ENCODE measurements around the gene PHLDA3. TPM values are rescaled to one million over a fixed set of nuclear protein-coding genes. Genes with fewer than 3 reads are reported as not detected.
"Not testable (repeated sequence)": the region's sequence is repeated elsewhere in the genome, so short reads cannot be mapped to it uniquely, and the experiment has no call there.

PHLDA3 gene
- polyA plus RNA-seq, 1 donor from 2014 or later = 0.64 TPM

DNA sequence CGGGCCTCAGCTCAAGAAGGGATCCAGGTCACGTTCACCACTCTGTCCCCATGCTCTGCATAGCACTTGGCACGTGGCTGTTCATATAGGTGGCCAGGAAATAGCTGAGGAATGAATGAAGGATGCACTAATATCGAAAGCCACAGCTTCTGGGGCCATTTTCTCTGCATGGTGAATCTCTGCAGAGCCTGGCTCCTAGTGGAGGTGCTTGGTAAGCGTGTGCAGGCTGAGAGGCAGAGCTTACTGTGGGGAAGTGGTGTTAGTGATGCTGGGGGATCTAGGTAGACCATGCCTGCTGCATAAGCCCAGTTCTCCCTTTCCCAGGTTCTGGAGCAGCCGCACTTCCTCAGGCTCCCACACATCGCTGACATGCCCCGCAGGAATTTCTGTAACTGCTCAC is 29.6 kb upstream of the PHLDA3 start:
- H3K4me3 Mint-ChIP-seq = no peak overlapping the region
- peaks cover 4% of the 10 kb centered on the region for H3K36me3 Mint-ChIP-seq
- H3K9me3 Mint-ChIP-seq = no peaks in the 10 kb centered on the region
- H3K4me1 Mint-ChIP-seq = peaks cover 0 to 6% (median 3%) of the 10 kb centered on the region in 3 donors
- H3K27me3 Mint-ChIP-seq = no peaks in the 10 kb centered on the region
- H3K27ac Mint-ChIP-seq = no peak overlapping the region

DNA sequence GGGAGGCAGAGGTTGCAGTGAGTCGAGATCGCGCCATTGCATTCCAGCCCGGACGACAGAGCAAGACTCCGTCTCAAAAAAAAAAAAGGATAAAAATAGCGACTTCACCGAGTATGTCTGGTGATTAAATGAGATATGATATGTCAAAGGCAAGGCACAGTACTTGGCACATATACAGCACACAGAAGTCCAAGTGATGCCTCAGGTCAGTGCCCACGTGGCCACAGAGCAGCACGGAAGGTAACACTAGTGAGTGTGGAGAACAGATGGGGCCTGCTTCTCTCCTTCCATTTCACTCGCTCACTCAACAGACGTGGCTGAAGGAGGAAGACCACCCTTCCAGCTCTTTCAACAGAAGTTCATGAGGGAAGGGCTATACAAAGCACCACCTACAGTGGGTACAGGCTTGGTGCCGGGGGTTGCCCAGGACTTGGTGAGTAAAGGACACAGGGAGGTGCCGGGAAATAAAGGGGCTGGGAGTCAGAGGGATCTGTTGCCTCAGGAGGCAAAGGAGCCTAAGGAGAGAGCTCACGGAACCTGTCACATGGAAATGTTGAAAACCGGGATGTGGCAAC is 29.0 kb upstream of the PHLDA3 start:
- Mint-ChIP-seq H3K36me3 (peaks cover 6% of the 10 kb centered on the region), H3K4me3 (no peak overlapping the region), H3K4me1 (peaks cover 0 to 1% (median 0%) of the 10 kb centered on the region in 3 donors), H3K27ac (no peak overlapping the region), H3K9me3 (no peaks in the 10 kb centered on the region), H3K27me3 (no peaks in the 10 kb centered on the region)

DNA sequence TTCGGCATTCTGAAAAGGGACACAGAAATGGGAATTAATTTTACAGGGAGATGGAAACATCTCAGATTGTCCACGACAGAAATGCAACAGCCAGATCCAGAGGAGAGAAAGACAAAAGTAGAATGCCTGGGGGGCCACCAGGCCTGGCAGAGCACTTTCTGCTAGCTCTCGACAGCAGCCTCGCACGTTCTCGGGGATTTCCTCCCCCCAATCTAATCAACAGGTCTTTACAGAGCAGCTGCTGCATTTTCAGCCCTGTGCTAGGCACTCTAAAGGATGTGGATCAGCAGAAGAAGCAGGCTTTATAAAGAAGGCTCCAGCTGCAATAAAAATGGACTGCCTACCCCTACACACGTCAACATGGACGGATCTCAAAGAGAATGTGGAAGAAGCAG is 27.3 kb upstream of the PHLDA3 start:
- H3K27me3 Mint-ChIP-seq = no peaks in the 10 kb centered on the region
- peaks cover 7% of the 10 kb centered on the region for H3K36me3 Mint-ChIP-seq
- H3K4me3 Mint-ChIP-seq = no peak overlapping the region
- peaks cover 0 to 2% (median 0%) of the 10 kb centered on the region in 3 donors for H3K4me1 Mint-ChIP-seq
- H3K27ac Mint-ChIP-seq = no peak overlapping the region
- no peaks in the 10 kb centered on the region for H3K9me3 Mint-ChIP-seq

DNA sequence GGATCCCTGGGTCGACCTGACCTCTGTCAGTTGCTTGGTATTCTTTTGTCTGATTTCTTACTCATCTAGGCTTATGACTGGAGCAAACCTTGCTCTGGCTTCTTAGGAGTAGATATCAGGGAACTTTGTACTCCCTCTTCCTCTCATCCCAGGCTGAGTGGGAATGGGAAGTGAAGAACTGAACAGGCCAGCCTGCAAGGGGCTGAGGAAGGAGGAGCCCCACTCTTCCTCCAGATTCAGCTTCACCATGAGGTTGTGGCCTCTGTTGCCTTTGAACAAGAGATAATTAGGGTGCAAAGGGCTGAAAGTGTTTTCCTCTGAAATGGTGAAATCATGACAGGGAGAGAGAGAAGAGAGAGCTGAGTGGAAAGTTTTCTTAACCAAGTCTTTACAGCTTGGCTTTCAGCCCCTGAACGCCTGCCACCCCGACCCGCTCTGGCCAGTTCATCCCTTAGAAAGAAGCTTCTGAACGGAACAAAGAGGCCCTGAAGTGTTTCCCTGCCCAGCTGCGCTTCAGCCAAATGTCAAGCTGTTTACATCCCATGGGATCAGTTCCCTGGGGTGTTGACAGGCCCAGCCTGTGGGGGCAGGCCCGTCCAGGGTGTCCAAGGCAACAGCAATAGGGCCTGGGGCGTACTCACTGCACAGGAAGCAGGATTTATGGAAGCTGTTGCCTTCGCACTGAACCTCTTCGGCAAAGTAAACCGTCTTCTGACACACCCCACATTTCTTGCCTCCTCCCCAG is 26.7 kb upstream of the PHLDA3 start:
- Mint-ChIP-seq H3K36me3 (peaks cover 8% of the 10 kb centered on the region), H3K27me3 (no peaks in the 10 kb centered on the region), H3K4me1 (peaks cover 0 to 2% (median 0%) of the 10 kb centered on the region in 3 donors), H3K9me3 (no peaks in the 10 kb centered on the region), H3K27ac (no peak overlapping the region), H3K4me3 (no peak overlapping the region)

DNA sequence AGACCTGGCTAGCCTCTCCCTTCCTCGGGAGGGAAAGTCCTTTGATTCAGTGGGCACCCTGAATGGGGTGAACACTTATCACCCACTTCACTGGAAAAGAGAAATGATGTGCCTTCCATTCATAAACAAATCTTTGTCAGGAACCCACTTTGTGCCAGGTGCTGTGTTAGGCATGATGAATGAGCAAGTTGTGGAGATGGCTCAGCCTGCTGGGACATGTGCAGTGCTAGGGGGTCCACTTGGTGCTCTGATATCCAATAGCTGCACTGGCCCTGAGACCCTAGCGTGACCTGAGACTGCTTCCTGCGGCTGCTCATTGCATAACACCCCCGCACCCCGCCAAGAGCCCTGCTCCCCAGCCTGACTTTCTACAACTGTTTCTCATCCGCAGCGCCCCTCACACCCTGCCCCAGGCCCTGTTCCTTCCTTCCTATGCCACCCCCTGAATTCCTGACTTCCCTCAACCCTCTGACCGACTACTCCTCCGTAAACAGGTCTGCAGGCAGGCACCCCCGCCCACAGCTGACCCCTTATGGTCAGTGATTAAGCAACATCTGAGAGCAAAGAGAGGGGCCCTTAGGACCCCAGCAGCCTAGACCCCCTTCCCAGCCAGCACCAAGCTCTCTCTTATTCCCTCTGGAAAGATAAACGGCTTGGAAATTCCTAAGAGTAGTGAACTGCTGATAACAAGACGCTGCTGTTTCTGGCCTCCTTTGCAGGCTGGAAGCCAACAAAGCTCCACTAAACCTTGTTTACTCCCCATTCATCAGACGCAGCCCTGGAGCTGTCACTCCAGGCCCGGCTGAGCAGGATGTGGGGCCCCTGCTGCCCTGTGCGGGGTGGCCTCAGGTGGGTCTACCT is 25.0 kb upstream of the PHLDA3 start:
- H3K36me3 Mint-ChIP-seq = peaks cover 15% of the 10 kb centered on the region
- no peaks in the 10 kb centered on the region for H3K27me3 Mint-ChIP-seq
- H3K4me3 Mint-ChIP-seq = peak overlapping the region in 1 of 4 donors; percentile 12
- peak overlapping the region in 1 of 3 donors; percentile 31 for H3K27ac Mint-ChIP-seq
- no peaks in the 10 kb centered on the region for H3K9me3 Mint-ChIP-seq
- H3K4me1 Mint-ChIP-seq = peaks cover 0 to 5% (median 5%) of the 10 kb centered on the region in 3 donors

DNA sequence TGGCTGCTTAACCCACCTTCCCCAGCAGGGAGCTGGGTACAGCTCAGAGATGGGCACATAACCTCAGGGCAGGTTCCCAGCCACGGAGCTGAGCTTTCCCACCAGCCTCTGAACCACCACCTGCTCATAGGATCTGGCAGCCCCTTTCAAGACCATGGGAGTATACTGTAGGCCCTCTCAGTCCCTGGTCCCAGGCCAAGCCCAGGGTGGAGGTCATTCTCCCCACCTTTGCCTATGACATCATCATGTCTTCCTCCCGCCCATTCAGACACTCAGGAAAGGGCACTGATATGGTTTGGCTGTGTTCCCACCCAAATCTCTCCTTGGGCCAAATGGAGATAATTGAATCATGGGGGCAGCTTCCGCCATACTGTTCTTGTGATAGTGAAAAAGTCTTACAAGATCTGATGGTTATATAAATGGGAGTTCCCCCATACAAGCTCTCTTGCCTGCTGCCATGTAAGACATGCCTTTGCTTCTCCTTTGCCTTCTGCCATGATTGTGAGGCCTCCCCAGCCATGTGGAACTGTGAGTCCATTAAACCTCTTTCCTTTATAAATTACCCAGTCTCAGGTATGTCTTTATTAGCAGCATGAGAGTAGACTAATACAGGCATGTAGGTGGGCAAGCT is 24.2 kb upstream of the PHLDA3 start:
- H3K27me3 Mint-ChIP-seq, H3K4me3 Mint-ChIP-seq, H3K9me3 Mint-ChIP-seq, H3K4me1 Mint-ChIP-seq: not testable (repeated sequence)
- Mint-ChIP-seq H3K36me3 (peaks cover 15% of the 10 kb centered on the region), H3K27ac (peak overlapping the region in 1 of 3 donors; percentile 31)

DNA sequence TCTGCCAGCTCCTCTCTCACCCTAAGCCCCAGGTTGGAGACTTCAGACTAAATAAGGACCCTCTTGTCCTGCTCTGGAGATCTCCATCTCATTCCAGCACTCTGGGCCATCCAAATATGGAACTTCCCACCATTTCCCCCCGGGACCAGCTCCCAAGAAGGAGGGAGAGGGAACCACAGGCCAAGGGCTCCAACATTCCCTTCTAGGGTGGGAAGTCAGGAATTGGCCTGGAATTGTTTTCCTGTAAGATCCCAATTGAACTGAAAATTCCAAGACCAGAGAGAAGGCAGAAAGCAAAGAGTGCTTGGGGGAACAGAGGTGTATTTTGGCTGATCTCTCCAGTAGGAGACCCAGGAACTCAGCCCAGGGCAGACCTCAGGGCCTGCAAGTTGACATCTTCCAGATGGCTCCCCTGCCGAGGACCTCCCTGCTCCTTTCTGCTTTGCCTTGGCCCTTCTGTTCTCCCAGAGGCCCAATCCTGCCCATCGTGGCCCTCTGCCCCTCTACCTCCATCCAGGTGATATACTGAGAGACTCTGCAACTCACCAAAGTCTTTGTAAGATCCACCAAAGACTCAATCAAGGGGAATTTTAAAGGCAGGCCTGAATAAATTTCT is 23.0 kb upstream of the PHLDA3 start:
- Mint-ChIP-seq H3K36me3 (peaks cover 17% of the 10 kb centered on the region), H3K4me1 (peaks cover 0 to 7% (median 5%) of the 10 kb centered on the region in 3 donors), H3K27ac (peak overlapping the region in 2 of 3 donors; percentile 32 to 54), H3K9me3 (no peaks in the 10 kb centered on the region), H3K27me3 (no peaks in the 10 kb centered on the region), H3K4me3 (no peak overlapping the region)

DNA sequence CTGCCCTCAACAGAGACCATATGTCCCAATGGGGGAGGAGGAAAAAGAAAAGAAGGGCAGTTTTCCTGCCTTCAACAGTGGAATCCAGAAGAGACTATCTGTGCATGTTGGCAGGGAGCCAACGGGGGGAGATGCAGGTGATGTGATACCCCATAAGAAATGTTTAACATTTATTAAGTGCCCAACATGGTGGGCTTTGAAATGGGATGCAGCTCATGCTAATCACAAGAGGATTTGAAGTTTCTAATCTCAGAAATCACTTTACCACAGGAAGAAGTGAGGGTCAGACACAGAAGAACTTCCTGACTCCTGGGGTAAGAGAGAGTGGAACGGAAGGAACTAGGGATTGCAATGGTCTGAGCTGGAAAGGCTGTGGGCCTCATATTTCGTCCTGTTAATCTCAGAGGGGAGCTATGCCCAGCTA is 21.7 kb upstream of the PHLDA3 start:
- Mint-ChIP-seq H3K4me3 (no peak overlapping the region), H3K9me3 (no peaks in the 10 kb centered on the region), H3K36me3 (peaks cover 19% of the 10 kb centered on the region), H3K4me1 (peaks cover 0 to 7% (median 5%) of the 10 kb centered on the region in 3 donors), H3K27me3 (no peaks in the 10 kb centered on the region), H3K27ac (no peak overlapping the region)

DNA sequence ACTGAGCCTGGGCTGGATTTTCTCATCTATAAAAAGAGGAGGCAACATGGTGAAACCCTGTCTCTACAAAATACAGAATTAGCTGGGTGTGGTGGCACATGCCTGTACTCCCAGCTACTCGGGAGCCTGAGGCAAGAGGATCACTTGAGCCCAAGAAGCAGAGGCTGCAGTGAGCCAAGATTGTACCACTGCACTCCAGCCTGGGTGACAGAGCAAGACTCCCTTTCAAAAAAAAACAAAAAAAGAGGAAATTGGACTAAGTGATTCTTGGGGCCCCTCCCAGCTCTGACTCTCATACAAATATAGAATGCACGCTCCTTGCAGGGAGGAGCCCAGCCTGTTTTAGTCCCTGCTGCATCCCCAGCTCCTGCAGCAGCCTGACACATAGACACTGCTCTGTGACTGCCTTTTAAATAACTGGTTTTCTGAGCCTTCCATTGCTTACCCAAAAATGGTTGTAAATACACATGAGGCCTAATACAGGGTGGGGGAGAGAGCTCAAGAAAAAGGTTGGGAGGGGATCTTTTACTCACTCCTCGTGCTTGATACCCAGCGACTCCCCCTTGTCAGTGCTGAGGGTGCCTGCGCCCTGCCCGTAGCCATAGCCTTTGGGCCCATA is 20.8 kb upstream of the PHLDA3 start:
- H3K36me3 Mint-ChIP-seq = peaks cover 19% of the 10 kb centered on the region

DNA sequence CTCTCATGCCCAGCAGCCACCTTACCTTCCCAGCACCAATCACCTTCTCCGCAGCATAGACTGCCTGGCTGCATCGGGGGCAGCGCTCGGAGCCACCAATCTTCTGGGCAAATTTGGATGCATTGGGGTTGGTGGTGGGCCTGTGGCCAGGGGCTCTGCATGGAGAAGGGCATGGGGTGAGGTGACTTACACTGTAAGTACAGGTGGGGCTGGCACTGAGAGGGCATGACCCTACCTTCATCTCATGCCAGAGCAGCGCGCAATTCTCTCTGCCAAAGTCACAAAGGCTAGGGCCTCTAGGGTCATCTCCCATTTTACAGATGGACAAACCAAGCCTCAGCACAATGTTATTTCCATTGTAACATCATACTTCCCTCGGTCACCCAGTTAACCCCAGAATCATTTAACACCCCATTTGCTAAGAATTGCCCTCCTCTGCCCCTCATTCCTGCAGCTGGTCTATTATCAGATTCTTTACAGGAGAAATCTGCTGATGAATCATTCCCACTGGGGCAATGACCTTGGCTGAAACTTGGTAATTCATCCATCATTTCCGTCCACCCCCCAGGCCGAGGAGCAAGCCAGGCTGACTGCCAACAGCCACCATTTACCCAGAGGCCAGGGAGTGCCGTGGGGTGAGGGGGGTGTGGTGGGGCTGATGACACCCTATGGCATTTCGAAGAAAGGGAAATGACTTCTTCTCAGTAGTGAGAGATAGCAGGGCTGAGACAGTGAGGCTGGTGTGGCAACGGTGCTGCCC is 20.0 kb upstream of the PHLDA3 start:
- peaks cover 0 to 7% (median 5%) of the 10 kb centered on the region in 3 donors for H3K4me1 Mint-ChIP-seq
- peak overlapping the region in 1 of 4 donors; percentile 68 for H3K4me3 Mint-ChIP-seq
- H3K27ac Mint-ChIP-seq = peak overlapping the region in 1 of 3 donors; percentile 69
- H3K36me3 Mint-ChIP-seq = peaks cover 16% of the 10 kb centered on the region
- no peaks in the 10 kb centered on the region for H3K27me3 Mint-ChIP-seq
- H3K9me3 Mint-ChIP-seq = no peaks in the 10 kb centered on the region

More for the DNA sequence above, 20.8 kb upstream of the PHLDA3 start:
- no peaks in the 10 kb centered on the region for H3K27me3 Mint-ChIP-seq
- peak overlapping the region in 1 of 4 donors; percentile 60 for H3K4me3 Mint-ChIP-seq
- no peaks in the 10 kb centered on the region for H3K9me3 Mint-ChIP-seq
- peaks cover 0 to 7% (median 5%) of the 10 kb centered on the region in 3 donors for H3K4me1 Mint-ChIP-seq
- no peak overlapping the region for H3K27ac Mint-ChIP-seq

DNA sequence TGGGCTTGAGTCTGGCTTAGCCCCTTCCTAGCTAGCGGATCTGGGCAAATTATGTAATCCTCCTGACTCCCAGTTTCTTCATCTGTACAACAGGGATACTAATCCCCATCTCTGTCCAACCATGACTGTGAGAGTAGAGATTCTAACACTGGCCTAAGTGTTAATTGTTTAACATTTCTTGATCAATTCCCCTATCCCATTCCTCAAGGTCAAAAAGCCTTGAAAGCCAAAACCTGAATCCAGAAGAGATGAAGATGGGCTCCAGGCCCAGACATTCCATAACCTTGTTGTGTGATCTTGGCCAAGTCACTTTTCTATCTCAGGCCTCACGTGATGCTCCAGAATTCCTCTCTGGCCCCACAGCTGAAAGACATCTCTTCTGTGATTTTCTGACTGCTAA is 18.8 kb upstream of the PHLDA3 start:
- Mint-ChIP-seq H3K4me1 (peaks cover 0 to 7% (median 5%) of the 10 kb centered on the region in 3 donors), H3K36me3 (peaks cover 13% of the 10 kb centered on the region), H3K27ac (no peak overlapping the region), H3K4me3 (no peak overlapping the region), H3K27me3 (no peaks in the 10 kb centered on the region), H3K9me3 (no peaks in the 10 kb centered on the region)

DNA sequence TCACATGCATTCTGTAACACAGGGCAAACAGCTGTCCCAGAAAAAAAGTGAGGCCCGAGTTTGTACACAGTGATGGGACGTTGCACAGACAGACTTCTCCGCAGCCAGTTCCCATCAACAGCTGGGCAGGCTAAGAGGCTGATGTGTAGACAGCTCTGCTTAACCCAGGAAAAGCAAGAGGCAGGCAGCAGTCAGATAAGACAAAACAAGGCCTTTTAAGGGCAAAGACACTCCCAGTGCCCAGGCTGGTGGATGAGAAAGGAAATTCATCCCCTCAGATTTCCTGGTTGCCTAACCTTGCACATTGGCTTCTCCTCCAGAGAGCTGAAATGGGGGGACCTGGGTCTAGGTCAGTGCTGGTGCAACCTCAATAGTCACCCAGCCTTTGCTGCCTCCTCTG is 17.2 kb upstream of the PHLDA3 start:
- Mint-ChIP-seq H3K36me3 (peaks cover 12% of the 10 kb centered on the region), H3K27me3 (peaks cover under 1% of the 10 kb centered on the region), H3K4me1 (peaks cover 9 to 14% (median 13%) of the 10 kb centered on the region in 3 donors), H3K4me3 (no peak overlapping the region), H3K27ac (no peak overlapping the region), H3K9me3 (no peaks in the 10 kb centered on the region)

DNA sequence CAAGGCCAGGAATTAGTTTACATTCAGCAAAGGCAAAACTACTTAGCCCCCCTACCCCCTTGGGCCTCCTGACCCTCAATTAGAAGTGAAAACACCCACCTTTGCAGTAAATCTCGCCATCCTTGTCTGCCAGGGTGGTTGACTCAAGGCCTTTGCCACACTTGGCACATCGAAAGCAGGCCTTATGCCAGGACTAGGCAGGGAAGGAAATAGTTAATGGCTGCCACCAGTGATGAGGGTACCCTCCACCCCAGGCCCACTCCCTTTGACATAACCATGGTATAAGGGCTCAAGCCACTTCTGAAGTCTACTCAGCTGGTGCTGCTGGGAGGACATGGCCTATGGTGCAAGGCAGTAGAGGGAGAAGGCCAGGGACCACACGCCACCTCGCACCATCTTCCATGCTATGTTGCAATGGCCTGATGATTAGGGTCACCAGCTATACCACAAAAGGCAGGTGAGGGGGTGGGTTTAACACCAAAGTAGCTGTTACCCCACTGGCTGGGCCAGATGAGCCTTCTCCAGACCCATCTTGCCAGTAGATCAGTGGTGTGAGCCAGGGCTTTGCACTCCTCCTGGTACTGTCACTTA is 16.3 kb upstream of the PHLDA3 start:
- Mint-ChIP-seq H3K36me3 (peaks cover 8% of the 10 kb centered on the region), H3K4me1 (peaks cover 12 to 18% (median 15%) of the 10 kb centered on the region in 3 donors), H3K27me3 (peaks cover 1% of the 10 kb centered on the region), H3K4me3 (no peak overlapping the region), H3K9me3 (no peaks in the 10 kb centered on the region), H3K27ac (no peak overlapping the region)
